Rectal smooth muscle tissue (tissue), 1 donor: Measurements from ENCODE around the gene SEPTIN5.

Experiments used
- H3K27ac ChIP-seq: one replicate; pipeline ENCODE4 v1.7.0; 2013; ENCODE audit warnings: low read depth, low read length, inconsistent platforms
- H3K27me3 ChIP-seq: one replicate; pipeline ENCODE4 v1.7.0; 2013; ENCODE audit warnings: low read length; ENCODE audit not compliant: control insufficient read depth, insufficient read depth
- H3K36me3 ChIP-seq: one replicate; pipeline ENCODE4 v1.7.0; 2013; ENCODE audit warnings: low read length; ENCODE audit not compliant: control insufficient read depth, insufficient read depth
- H3K4me1 ChIP-seq: one replicate; pipeline ENCODE4 v1.7.0; 2013; ENCODE audit warnings: low read length; ENCODE audit not compliant: control insufficient read depth, insufficient read depth
- H3K4me3 ChIP-seq: one replicate; pipeline ENCODE4 v1.7.0; 2013; ENCODE audit warnings: low read length
- H3K9ac ChIP-seq: one replicate; pipeline ENCODE4 v1.7.0; 2013; ENCODE audit warnings: low read length

The SEPTIN5 gene

DNA sequence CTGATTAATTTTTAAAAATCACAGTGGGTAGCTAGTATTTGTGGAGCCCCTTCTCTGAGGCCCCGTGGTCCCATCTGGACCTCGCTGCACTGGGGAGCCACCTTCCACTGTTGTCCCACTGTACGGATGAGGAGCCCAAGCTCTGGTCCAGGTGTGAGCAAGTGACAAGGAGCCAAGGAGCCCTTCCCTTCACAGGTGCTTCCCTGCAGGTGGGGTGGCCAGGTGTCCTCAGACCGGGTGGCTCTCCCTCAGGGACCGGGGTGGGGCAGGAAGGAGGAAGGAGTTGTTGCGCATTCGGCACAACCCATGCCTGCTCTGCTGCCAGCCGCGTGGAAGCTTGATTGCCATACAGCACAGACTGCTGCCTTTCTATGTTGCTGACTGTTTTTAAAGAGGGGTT lies 10.4 kb upstream of the SEPTIN5 start:
- Histone ChIP-seq H3K27ac (no peak overlapping the region), H3K4me3 (no peak overlapping the region), H3K36me3 (no peaks in the 10 kb centered on the region), H3K4me1 (no peaks in the 10 kb centered on the region), H3K9ac (no peak overlapping the region), H3K27me3 (peaks cover 7% of the 10 kb centered on the region)

- Histone ChIP-seq H3K9ac (no peak overlapping the region), H3K27me3 (peaks cover 7% of the 10 kb centered on the region), H3K36me3 (no peaks in the 10 kb centered on the region), H3K4me3 (no peak overlapping the region), H3K4me1 (no peaks in the 10 kb centered on the region), H3K27ac (no peak overlapping the region)
Observed at GRCh38 chr22:19704355-19705015, 9.8 kb upstream of the SEPTIN5 start.

- H3K4me1 ChIP-seq, result no peaks in the 10 kb centered on the region
- H3K9ac ChIP-seq, result no peak overlapping the region
- H3K36me3 ChIP-seq, result no peaks in the 10 kb centered on the region
- peaks cover 7% of the 10 kb centered on the region for H3K27me3 ChIP-seq
- H3K27ac ChIP-seq, result no peak overlapping the region
- H3K4me3 ChIP-seq, result no peak overlapping the region
Observed at GRCh38 chr22:19705181-19705934, 8.9 kb upstream of the SEPTIN5 start.

DNA sequence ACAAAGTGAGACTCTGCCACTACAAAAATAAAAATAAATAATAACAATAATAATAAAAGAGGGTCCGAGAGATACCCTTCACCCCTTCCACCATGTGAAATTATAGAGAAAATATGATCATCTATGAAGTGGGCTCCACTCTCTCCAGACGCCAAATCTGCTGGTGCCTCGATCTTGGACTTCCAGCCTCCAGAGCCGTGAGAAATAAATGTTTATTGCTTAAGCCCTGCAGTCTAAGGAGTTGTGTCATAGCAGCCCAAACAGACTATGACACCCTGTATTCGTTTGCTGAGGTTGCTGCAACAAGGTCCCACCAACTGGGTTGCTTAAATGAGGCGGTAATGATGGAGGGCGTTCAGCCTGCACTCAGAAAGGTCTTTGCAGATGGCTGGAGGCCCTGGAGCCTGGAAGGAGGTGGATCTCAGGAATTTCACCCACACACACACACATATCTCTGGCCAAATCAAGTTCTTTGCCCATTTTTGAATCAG lies 7.6 kb upstream of the SEPTIN5 start:
- no peaks in the 10 kb centered on the region for H3K36me3 ChIP-seq
- peaks cover 7% of the 10 kb centered on the region for H3K27me3 ChIP-seq
- H3K27ac ChIP-seq, result no peak overlapping the region
- no peaks in the 10 kb centered on the region for H3K4me1 ChIP-seq
- no peak overlapping the region for H3K9ac ChIP-seq
- H3K4me3 ChIP-seq, result no peak overlapping the region

DNA sequence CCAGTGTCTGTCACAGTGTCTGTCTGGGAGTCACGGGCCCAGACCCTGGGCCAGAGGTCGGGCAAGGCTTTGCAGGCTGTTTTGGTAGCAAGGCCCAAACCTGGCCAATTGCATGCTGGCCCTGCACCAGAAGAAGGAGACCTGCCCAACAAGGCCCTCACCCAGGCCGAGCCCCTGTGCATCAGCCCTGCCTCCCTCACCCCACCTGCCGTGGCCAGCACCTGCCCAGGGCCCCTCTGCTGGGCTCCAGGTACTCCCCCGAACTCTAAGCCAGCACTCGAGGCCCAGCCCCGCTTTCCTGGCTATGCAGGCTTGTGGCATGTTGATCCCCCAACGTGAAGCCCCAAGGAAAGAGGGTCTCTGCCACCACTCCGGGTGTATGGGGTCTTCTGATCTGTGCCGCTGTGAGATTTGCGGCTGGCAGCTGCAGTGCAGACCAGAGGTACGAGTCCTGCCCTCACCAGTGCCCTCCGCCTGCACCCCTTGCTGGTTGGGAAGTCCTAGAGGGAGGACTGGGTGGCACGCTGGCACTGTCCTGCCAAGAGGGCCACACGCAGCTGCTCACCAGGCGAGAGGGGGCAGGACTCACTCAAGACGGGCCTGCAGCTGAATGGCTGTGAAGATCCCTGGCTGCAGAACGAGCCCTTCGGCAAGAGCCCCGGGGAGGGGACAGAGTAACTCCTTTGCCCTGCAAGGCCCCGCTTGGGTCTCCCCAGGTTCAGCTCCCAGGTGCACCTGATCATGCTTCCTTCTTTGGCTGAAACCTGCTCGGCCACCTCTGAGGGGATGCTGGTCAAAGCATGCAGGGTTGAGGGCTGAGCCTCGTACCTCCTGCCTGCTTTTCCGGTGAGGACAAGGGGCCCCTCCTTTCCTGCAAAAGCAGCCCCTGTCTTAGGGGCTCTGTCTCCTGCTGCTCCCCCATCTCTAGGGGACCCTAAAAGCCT lies 6.7 kb upstream of the SEPTIN5 start:
- H3K27ac ChIP-seq, result no peak overlapping the region
- no peak overlapping the region for H3K9ac ChIP-seq
- H3K36me3 ChIP-seq, result no peaks in the 10 kb centered on the region
- H3K27me3 ChIP-seq, result peaks cover 7% of the 10 kb centered on the region
- H3K4me3 ChIP-seq, result no peak overlapping the region
- no peaks in the 10 kb centered on the region for H3K4me1 ChIP-seq

GRCh38 chr22:19708321-19709011 lies 5.8 kb upstream of the SEPTIN5 start:
- Histone ChIP-seq H3K36me3 (no peaks in the 10 kb centered on the region), H3K9ac (no peak overlapping the region), H3K27ac (no peak overlapping the region), H3K4me3 (no peak overlapping the region), H3K4me1 (no peaks in the 10 kb centered on the region), H3K27me3 (peaks cover 10% of the 10 kb centered on the region)

DNA sequence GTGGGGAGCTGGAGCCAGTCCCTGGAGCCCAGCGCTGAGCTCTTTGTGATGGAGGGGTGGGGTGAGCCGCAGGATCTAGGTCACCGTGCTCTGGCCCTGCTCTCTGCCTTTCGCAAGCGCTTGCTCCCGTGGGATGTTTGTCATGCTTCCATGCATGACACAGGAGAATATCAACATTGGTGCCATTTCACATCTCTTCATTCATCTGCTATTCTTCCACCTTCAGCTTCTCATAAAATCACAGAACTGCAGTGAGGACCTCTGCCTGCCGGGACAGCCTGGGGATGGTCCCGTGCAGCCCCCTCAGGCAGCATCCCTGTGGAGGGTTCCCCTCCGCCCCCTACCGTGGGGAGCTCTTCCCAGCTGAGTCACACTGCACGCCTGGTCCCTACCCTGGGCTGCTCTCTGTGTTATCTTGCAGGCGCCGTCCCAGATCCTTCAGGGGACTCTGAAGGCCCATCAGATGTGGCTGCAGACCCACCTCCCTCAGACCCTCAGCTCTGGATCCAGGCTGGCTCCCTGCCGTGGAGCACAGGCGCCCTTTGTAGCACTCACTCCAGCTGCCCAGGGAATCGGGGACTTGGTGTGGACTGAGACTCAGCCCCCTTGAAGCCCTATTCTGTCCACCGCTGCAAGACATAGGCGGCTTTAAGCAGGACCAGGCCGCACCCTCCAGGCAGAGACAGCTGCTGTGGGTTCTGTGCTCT lies 5.1 kb upstream of the SEPTIN5 start:
- Histone ChIP-seq H3K9ac (no peak overlapping the region), H3K27ac (no peak overlapping the region), H3K27me3 (peaks cover 11% of the 10 kb centered on the region), H3K36me3 (no peaks in the 10 kb centered on the region), H3K4me1 (no peaks in the 10 kb centered on the region), H3K4me3 (no peak overlapping the region)

DNA sequence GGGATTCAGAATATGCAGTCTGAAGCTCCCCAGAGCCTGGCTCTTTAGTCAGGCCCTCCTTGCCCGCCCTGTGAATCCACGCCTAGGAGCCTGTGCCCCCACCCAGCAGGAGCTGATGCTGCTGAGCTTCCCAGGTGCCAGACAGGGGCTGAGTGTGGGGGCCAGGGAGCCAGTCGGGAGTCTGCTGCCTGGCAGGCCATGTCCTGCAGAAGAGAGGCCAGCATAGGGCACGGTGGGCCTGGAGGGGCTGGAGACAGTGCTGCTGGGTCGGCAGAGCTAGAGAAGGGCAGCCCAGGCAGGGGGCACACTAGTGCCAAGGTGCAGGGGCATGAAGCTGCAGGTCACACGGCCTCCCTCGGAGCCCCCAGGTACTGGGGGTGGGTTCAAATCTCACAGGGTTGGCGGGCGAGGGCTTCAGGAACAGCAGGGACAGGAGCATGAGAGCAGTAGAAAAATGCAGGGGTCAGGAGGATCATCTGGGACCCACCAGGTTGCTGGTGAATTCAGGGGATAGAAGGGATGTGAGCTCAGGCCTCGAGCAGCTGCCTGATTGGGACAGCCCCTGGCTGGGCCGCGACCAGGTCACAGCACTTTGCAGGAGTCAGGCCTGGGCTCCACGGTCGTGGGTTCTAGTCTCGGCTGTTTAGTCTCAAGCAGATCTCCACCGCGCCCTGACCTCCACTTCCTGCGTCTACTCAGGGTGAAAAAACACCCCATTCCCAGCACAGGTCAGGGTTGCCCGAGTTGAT lies 4.1 kb upstream of the SEPTIN5 start:
- Histone ChIP-seq H3K36me3 (no peaks in the 10 kb centered on the region), H3K9ac (no peak overlapping the region), H3K27ac (no peak overlapping the region), H3K4me3 (no peak overlapping the region), H3K27me3 (peaks cover 7% of the 10 kb centered on the region), H3K4me1 (peaks cover 3% of the 10 kb centered on the region)

- H3K27ac ChIP-seq, result no peak overlapping the region
- H3K4me1 ChIP-seq, result peaks cover 3% of the 10 kb centered on the region
- peaks cover 7% of the 10 kb centered on the region for H3K27me3 ChIP-seq
- H3K9ac ChIP-seq, result no peak overlapping the region
- H3K36me3 ChIP-seq, result no peaks in the 10 kb centered on the region
- no peak overlapping the region for H3K4me3 ChIP-seq
Observed at GRCh38 chr22:19710769-19711106, 3.6 kb upstream of the SEPTIN5 start.

DNA sequence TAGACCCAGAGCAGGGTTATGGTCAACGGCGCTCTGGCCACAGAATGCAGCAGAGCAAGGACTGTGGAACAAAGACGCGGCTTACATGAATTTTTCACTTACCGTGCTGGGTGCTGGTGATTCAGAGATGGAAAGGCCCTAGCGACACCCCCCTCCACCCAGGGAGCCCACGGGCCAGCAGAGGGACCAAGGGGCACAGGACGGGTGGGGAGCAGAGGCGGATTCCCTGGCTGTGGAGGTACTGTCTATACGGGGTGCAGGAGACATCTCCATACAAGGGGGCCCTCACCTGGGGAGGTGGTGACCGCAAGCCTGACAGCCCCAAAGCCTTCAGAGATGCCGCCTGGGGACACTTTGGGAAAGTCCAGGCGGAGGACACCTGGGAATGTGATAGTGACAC lies 1.1 kb upstream of the SEPTIN5 start:
- H3K9ac ChIP-seq, result no peak overlapping the region
- H3K27ac ChIP-seq, result no peak overlapping the region
- H3K27me3 ChIP-seq, result peaks cover 7% of the 10 kb centered on the region
- H3K36me3 ChIP-seq, result no peaks in the 10 kb centered on the region
- H3K4me1 ChIP-seq, result peaks cover 3% of the 10 kb centered on the region
- no peak overlapping the region for H3K4me3 ChIP-seq

GRCh38 chr22:19713650-19714311 lies 522 bp upstream of the SEPTIN5 start:
- Histone ChIP-seq H3K9ac (no peak overlapping the region), H3K27me3 (peaks cover 7% of the 10 kb centered on the region), H3K36me3 (no peaks in the 10 kb centered on the region), H3K4me1 (peaks cover 3% of the 10 kb centered on the region), H3K4me3 (peak overlapping the region; percentile 57), H3K27ac (no peak overlapping the region)
